Esophagus (tissue), 2 donors: ENCODE measurements around the gene GMPR. TPM values are rescaled to one million over a fixed set of nuclear protein-coding genes. Genes with fewer than 3 reads are reported as not detected.

Source experiments
- H3K27ac ChIP-seq, 2 donors: one replicate each; pipeline ENCODE4 v1.5.1; 2013; ENCODE audit warnings: low read depth in 2 of 2, mild to moderate bottlenecking in 2 of 2, inconsistent platforms in 1 of 2, low read length in 1 of 2, moderate library complexity in 1 of 2
- H3K27me3 ChIP-seq, 2 donors: one replicate each; pipeline ENCODE4 v1.6.1; 2013; ENCODE audit warnings: low read length in 2 of 2, control low read depth in 1 of 2, mild to moderate bottlenecking in 1 of 2; ENCODE audit not compliant: insufficient read depth in 2 of 2, control insufficient read depth in 1 of 2
- H3K36me3 ChIP-seq, 2 donors: one replicate each; pipeline ENCODE4 v1.6.1; 2013; ENCODE audit warnings: low read length in 1 of 2; ENCODE audit not compliant: control insufficient read depth in 2 of 2, insufficient read depth in 2 of 2
- H3K4me1 ChIP-seq, 2 donors: one replicate each; pipeline ENCODE4 v1.6.1; 2013; ENCODE audit warnings: low read length in 1 of 2; ENCODE audit not compliant: control insufficient read depth in 2 of 2, insufficient read depth in 2 of 2
- H3K4me3 ChIP-seq, 2 donors: one replicate each; pipeline ENCODE4 v1.5.1; 2013; ENCODE audit warnings: low read length in 2 of 2, mild to moderate bottlenecking in 2 of 2, low read depth in 1 of 2, moderate library complexity in 1 of 2
- H3K9me3 ChIP-seq, 2 donors: one replicate each; pipeline ENCODE4 v1.6.1; 2013; ENCODE audit warnings: mild to moderate bottlenecking in 2 of 2, low read depth in 1 of 2, low read length in 1 of 2, moderate library complexity in 1 of 2; ENCODE audit not compliant: control insufficient read depth in 2 of 2, insufficient read depth in 1 of 2
- WGBS, 2 donors: extraction: QIAGEN DNeasy Blood & Tissue Kit; methylation state at CpG; one replicate each; pipeline ENCODE4 v1.1.7; 2013; 5-methylcytosine and 5-hydroxymethylcytosine counted together
- polyA plus RNA-seq, 2 donors: library from polyadenylated mRNA; stranded (reverse); fragments of 200-250 nt; gene quantifications; one replicate each; pipeline ENCODE4 v1.2.3, GENCODE V29; 2013
- donor health status: healthy with polysubstance abuse.
- donor health status: Bipolar disorder and iron deficiency.

The GMPR gene
- polyA plus RNA-seq, 2 donors, result 1.9 to 2.5 TPM

- Histone ChIP-seq H3K4me3 (no peak overlapping the region), H3K27me3 (no peaks in the 10 kb centered on the region), H3K9me3 (no peaks in the 10 kb centered on the region), H3K4me1 (no peaks in the 10 kb centered on the region), H3K36me3 (no peaks in the 10 kb centered on the region), H3K27ac (no peak overlapping the region)
- WGBS, 2 donors, result 78 to 84% methylated on average over 9 of the region's 9 CpGs
These were observed 7.4 kb upstream of the GMPR start for GRCh38 chr6:16230953-16231352.

GRCh38 chr6:16232086-16232485 lies 6.3 kb upstream of the GMPR start:
- no peaks in the 10 kb centered on the region for H3K36me3 ChIP-seq
- H3K9me3 ChIP-seq, result no peaks in the 10 kb centered on the region
- H3K4me3 ChIP-seq, result no peak overlapping the region
- WGBS, 2 donors, result 72 to 87% methylated on average over 5 of the region's 5 CpGs
- H3K27ac ChIP-seq, result no peak overlapping the region
- H3K4me1 ChIP-seq, result no peaks in the 10 kb centered on the region
- H3K27me3 ChIP-seq, result no peaks in the 10 kb centered on the region

GRCh38 chr6:16236009-16236501 lies 2.3 kb upstream of the GMPR start:
- H3K9me3 ChIP-seq, result no peaks in the 10 kb centered on the region
- H3K27me3 ChIP-seq, result no peaks in the 10 kb centered on the region
- peaks cover 0 to 8% of the 10 kb centered on the region in 2 donors for H3K4me1 ChIP-seq
- no peak overlapping the region for H3K27ac ChIP-seq
- no peaks in the 10 kb centered on the region for H3K36me3 ChIP-seq
- WGBS, 2 donors, result 64 to 68% methylated on average over 4 of the region's 4 CpGs
- H3K4me3 ChIP-seq, result no peak overlapping the region

GRCh38 chr6:16236631-16237199 lies 1.7 kb upstream of the GMPR start:
- Histone ChIP-seq H3K4me1 (peaks cover 0 to 8% of the 10 kb centered on the region in 2 donors), H3K36me3 (no peaks in the 10 kb centered on the region), H3K27ac (no peak overlapping the region), H3K27me3 (no peaks in the 10 kb centered on the region), H3K9me3 (no peaks in the 10 kb centered on the region), H3K4me3 (no peak overlapping the region)
- WGBS, 2 donors, result 8 to 10% methylated on average over 3 of the region's 3 CpGs

GRCh38 chr6:16237242-16237641 lies 1.1 kb upstream of the GMPR start:
- peak overlapping the region in 1 of 2 donors; percentile 7 for H3K27ac ChIP-seq

GRCh38 chr6:16238963-16239797 lies 793 bp downstream of the GMPR start:
- H3K27ac ChIP-seq, result peak overlapping the region; percentile 35
- 7 to 9% methylated on average over 34 of the region's 34 CpGs for WGBS, 2 donors
- no peaks in the 10 kb centered on the region for H3K9me3 ChIP-seq
- peak overlapping the region; percentile 54 to 58 for H3K4me3 ChIP-seq
- H3K36me3 ChIP-seq, result no peaks in the 10 kb centered on the region
- peaks cover 0 to 13% of the 10 kb centered on the region in 2 donors for H3K4me1 ChIP-seq
- H3K27me3 ChIP-seq, result no peaks in the 10 kb centered on the region

More at GRCh38 chr6:16237242-16237641, 1.1 kb upstream of the GMPR start:
- H3K36me3 ChIP-seq, result no peaks in the 10 kb centered on the region
- H3K9me3 ChIP-seq, result no peaks in the 10 kb centered on the region
- peaks cover 0 to 8% of the 10 kb centered on the region in 2 donors for H3K4me1 ChIP-seq
- H3K4me3 ChIP-seq, result no peak overlapping the region
- H3K27me3 ChIP-seq, result no peaks in the 10 kb centered on the region
- WGBS, 2 donors, result 93% methylated on average over 7 of the region's 7 CpGs

GRCh38 chr6:16239798-16240123 lies 1.4 kb downstream of the GMPR start:
- 51 to 57% methylated on average over 5 of the region's 5 CpGs for WGBS, 2 donors

GRCh38 chr6:16240589-16241320 lies 2.4 kb downstream of the GMPR start:
- WGBS, 2 donors, result 60 to 64% methylated on average over 12 of the region's 12 CpGs
- no peaks in the 10 kb centered on the region for H3K27me3 ChIP-seq
- H3K4me1 ChIP-seq, result peaks cover 0 to 15% of the 10 kb centered on the region in 2 donors
- no peak overlapping the region for H3K4me3 ChIP-seq
- H3K36me3 ChIP-seq, result no peaks in the 10 kb centered on the region
- H3K9me3 ChIP-seq, result no peaks in the 10 kb centered on the region
- H3K27ac ChIP-seq, result no peak overlapping the region

More at GRCh38 chr6:16239798-16240123, 1.4 kb downstream of the GMPR start:
- Histone ChIP-seq H3K4me1 (peaks cover 0 to 15% of the 10 kb centered on the region in 2 donors), H3K36me3 (no peaks in the 10 kb centered on the region), H3K9me3 (no peaks in the 10 kb centered on the region), H3K27me3 (no peaks in the 10 kb centered on the region), H3K27ac (no peak overlapping the region), H3K4me3 (no peak overlapping the region)

- Histone ChIP-seq H3K9me3 (no peaks in the 10 kb centered on the region), H3K4me1 (peaks cover 0 to 15% of the 10 kb centered on the region in 2 donors), H3K27ac (no peak overlapping the region), H3K36me3 (no peaks in the 10 kb centered on the region), H3K4me3 (no peak overlapping the region), H3K27me3 (no peaks in the 10 kb centered on the region)
- WGBS, 2 donors, result 85 to 90% methylated on average over 4 of the region's 4 CpGs
These were observed 2.9 kb downstream of the GMPR start for GRCh38 chr6:16241321-16241689.
